A673 (cell line): Measurements from ENCODE around the gene ATG7. TPM values are rescaled to one million over a fixed set of nuclear protein-coding genes. Genes with fewer than 3 reads are reported as not detected.

Source experiments
- BruUV-seq: library from RNA; stranded (reverse); fragments of 400-500 nt; replicated peaks from 2 replicates; lab custom pipeline; 2021; lab: Mats Ljungman, UMichigan
- CTCF ChIA-PET: fragments of 300-600 bp; sonication (Branson Sonifier 250); formaldehyde crosslinking; loops from one replicate; lab custom pipeline; 2022; ENCODE audit warnings: antibody characterized with exemption; lab: Charles Lee
- POLR2A ChIA-PET: fragments of 300-600 bp; sonication (Branson Sonifier 250); formaldehyde crosslinking; loops from one replicate; lab custom pipeline; 2022; ENCODE audit warnings: antibody characterized with exemption; ENCODE audit not compliant: low non-redundant PET; lab: Charles Lee
- DNase-seq: peaks from one replicate; pipeline ENCODE4 v3.0.0-alpha.2; 2015; ENCODE audit warnings: low spot score
- H3K27ac ChIP-seq: fragments of 200-600 bp; sonication (generic); 2 replicates; pipeline ENCODE4 v1.5.1; 2016; ENCODE audit warnings: mixed run types, low read depth, mild to moderate bottlenecking, mixed read lengths, antibody characterized with exemption, low read length; ENCODE audit not compliant: poor library complexity, severe bottlenecking
- H3K27me3 ChIP-seq: fragments of 200-600 bp; sonication (generic); replicated peaks from 2 replicates; pipeline ENCODE4 v1.6.1; 2017; ENCODE audit warnings: mixed run types, low read depth, mild to moderate bottlenecking, mixed read lengths, antibody characterized with exemption, low read length; ENCODE audit not compliant: insufficient read depth, poor library complexity
- H3K36me3 ChIP-seq: fragments of 200-600 bp; sonication (generic); 2 replicates; pipeline ENCODE4 v1.6.1; 2016; ENCODE audit warnings: mixed run types, mild to moderate bottlenecking, mixed read lengths, antibody characterized with exemption, low read length; ENCODE audit not compliant: insufficient read depth, poor library complexity, severe bottlenecking
- H3K4me1 ChIP-seq: fragments of 200-600 bp; sonication (generic); 2 replicates; pipeline ENCODE4 v1.6.1; 2017; ENCODE audit warnings: mixed run types, mild to moderate bottlenecking, mixed read lengths, antibody characterized with exemption, low read length; ENCODE audit not compliant: insufficient read depth, poor library complexity, severe bottlenecking
- H3K4me3 ChIP-seq: fragments of 200-600 bp; sonication (generic); 2 replicates; pipeline ENCODE4 v1.5.1; 2016; ENCODE audit warnings: low read depth, mixed run types, mild to moderate bottlenecking, mixed read lengths, low read length; ENCODE audit not compliant: poor library complexity, severe bottlenecking
- H3K9me3 ChIP-seq: fragments of 200-600 bp; sonication (generic); 2 replicates; pipeline ENCODE4 v1.6.1; 2016; ENCODE audit warnings: mixed run types, low read depth, mild to moderate bottlenecking, mixed read lengths, antibody characterized with exemption, low read length; ENCODE audit not compliant: poor library complexity, severe bottlenecking
- EZH2 ChIP-seq: fragments of 200-600 bp; sonication (generic); IDR thresholded peaks from 2 replicates; pipeline ENCODE4 v1.6.1; 2017; ENCODE audit warnings: borderline replicate concordance, low read depth, mild to moderate bottlenecking, mixed read lengths, antibody characterized with exemption, low read length; ENCODE audit not compliant: poor library complexity, severe bottlenecking
- intact Hi-C: fragments of 100-400 bp; cut with micrococcal nuclease; formaldehyde crosslinking; loops from one replicate; pipeline ENCODE4 v1.10.0; 2022; ENCODE audit not compliant: unreplicated experiment
- total RNA-seq: library from RNA; stranded (reverse); gene quantifications from 2 replicates; pipeline ENCODE4 v1.2.3, GENCODE V29; 2021
- TF ChIP-seq, protein P1 (sequence below): fragments of 300-800, 200-600 bp; sonication (generic); conservative IDR thresholded peaks from 2 replicates; pipeline ENCODE4 v1.5.1; 2017; ENCODE audit warnings: low read depth, mild to moderate bottlenecking, antibody characterized with exemption, low read length, moderate library complexity, mixed read lengths

Gene ATG7
- total RNA-seq, 1 experiment from 2014 or later, result 30.9 TPM

- H3K27ac ChIP-seq, result no peak overlapping the region
- TF ChIP-seq, protein P1, sequence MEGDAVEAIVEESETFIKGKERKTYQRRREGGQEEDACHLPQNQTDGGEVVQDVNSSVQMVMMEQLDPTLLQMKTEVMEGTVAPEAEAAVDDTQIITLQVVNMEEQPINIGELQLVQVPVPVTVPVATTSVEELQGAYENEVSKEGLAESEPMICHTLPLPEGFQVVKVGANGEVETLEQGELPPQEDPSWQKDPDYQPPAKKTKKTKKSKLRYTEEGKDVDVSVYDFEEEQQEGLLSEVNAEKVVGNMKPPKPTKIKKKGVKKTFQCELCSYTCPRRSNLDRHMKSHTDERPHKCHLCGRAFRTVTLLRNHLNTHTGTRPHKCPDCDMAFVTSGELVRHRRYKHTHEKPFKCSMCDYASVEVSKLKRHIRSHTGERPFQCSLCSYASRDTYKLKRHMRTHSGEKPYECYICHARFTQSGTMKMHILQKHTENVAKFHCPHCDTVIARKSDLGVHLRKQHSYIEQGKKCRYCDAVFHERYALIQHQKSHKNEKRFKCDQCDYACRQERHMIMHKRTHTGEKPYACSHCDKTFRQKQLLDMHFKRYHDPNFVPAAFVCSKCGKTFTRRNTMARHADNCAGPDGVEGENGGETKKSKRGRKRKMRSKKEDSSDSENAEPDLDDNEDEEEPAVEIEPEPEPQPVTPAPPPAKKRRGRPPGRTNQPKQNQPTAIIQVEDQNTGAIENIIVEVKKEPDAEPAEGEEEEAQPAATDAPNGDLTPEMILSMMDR, result no peak
- no peak for TF ChIP-seq EZH2
- H3K36me3 ChIP-seq, result no peaks in the 10 kb centered on the region
- intact Hi-C loops, result no loop called here
- no peaks in the 10 kb centered on the region for H3K27me3 ChIP-seq
- POLR2A ChIA-PET, result no interaction called here
- H3K9me3 ChIP-seq, result no peaks in the 10 kb centered on the region
- BruUV-seq, result no TSS peak
- CTCF ChIA-PET, result no interaction called here
- no peak for DNase-seq
- no peaks in the 10 kb centered on the region for H3K4me1 ChIP-seq
- H3K4me3 ChIP-seq, result no peak overlapping the region
Observed at GRCh38 chr3:11240496-11240895, 31.7 kb upstream of the ATG7 start.

DNA sequence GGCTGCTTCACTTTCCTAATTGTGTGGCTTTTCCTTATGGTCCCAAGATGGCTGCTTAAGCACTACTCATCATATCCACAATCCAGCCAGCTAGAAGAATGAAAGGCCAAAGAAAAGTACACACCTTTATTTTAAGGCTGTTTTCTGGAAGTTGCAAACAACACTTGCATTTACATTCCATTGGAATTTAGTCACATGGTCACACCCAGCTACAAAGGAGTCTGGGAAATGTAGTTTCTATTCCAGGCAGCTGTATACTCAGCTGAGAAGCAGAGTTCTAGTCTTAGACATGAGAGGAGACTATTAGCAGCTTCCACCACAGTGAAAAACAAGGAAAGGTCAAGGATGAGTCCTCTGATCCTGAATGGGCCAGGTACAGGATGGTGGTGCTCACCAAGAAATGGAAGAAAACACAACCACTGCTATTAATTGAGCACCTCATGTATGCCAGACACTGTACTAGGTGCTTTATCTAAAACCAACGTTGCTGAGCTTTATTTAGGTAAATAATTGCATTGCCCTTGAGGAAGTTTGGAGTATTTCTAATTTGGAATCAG is 28.0 kb upstream of the ATG7 start:
- POLR2A ChIA-PET, result no interaction called here
- no peaks in the 10 kb centered on the region for H3K36me3 ChIP-seq
- no TSS peak for BruUV-seq
- no peak for DNase-seq
- TF ChIP-seq, protein P1, result no peak
- TF ChIP-seq EZH2, result no peak
- CTCF ChIA-PET, result no interaction called here
- intact Hi-C loops, result no loop called here
- no peaks in the 10 kb centered on the region for H3K4me1 ChIP-seq
- H3K27ac ChIP-seq, result no peak overlapping the region
- no peak overlapping the region for H3K4me3 ChIP-seq
- no peaks in the 10 kb centered on the region for H3K27me3 ChIP-seq
- H3K9me3 ChIP-seq, result no peaks in the 10 kb centered on the region

- ChIA-PET POLR2A (no interaction called here), CTCF (no interaction called here)
- Histone ChIP-seq H3K36me3 (no peaks in the 10 kb centered on the region), H3K4me3 (no peak overlapping the region), H3K4me1 (no peaks in the 10 kb centered on the region), H3K9me3 (no peaks in the 10 kb centered on the region), H3K27ac (no peak overlapping the region), H3K27me3 (no peaks in the 10 kb centered on the region)
- BruUV-seq, result no TSS peak
- intact Hi-C loops, result no loop called here
- no peak for DNase-seq
- no peak for TF ChIP-seq EZH2
- TF ChIP-seq, protein P1, result no peak
Observed at GRCh38 chr3:11245276-11245675, 26.9 kb upstream of the ATG7 start.
